H1 (cell line): Measurements from ENCODE around the gene RAB3A. TPM values are rescaled to one million over a fixed set of nuclear protein-coding genes. Genes with fewer than 3 reads are reported as not detected.
A peak's percentile ranks its signal among the peaks of the same experiment; 100 is the strongest.

Experiments used
- CTCF ChIA-PET: fragments of 300-600 bp; sonication (Branson Sonifier 250); formaldehyde crosslinking; loops from one replicate; lab custom pipeline; 2021; ENCODE audit not compliant: partially characterized antibody; lab: Charles Lee
- POLR2A ChIA-PET: fragments of 300-600 bp; sonication (Branson Sonifier 250); formaldehyde crosslinking; loops from one replicate; lab custom pipeline; 2021; ENCODE audit warnings: inconsistent platforms; ENCODE audit not compliant: partially characterized antibody; lab: Charles Lee
- DNase-seq, 2 experiments: peaks; one replicate each; pipeline versions ENCODE4 v3.0.0 to v3.0.0-alpha.2; 2010 to 2022; ENCODE audit warnings: low spot score in 2 of 2, low read depth in 1 of 2, mixed read lengths in 1 of 2
- FAIRE-seq: peaks from 2 replicates; lab custom pipeline; 2011; peaks lifted over from hg19 to GRCh38; lab: Jason Lieb, UNC
- H2AFZ ChIP-seq: 2 replicates; pipeline ENCODE4 v1.8.1; 2012; ENCODE audit warnings: low read length, inconsistent platforms
- H2AK5ac ChIP-seq: 2 replicates; pipeline ENCODE4 v1.6.1; 2013; ENCODE audit warnings: low read depth, low read length
- H2BK120ac ChIP-seq: replicated peaks from 2 replicates; pipeline ENCODE3; 2013; ENCODE audit warnings: low read depth, low read length, inconsistent platforms
- H2BK12ac ChIP-seq: 2 replicates; pipeline ENCODE4 v1.6.1; 2013; ENCODE audit warnings: low read depth, low read length
- H2BK15ac ChIP-seq: 2 replicates; pipeline ENCODE4 v1.6.1; 2013; ENCODE audit warnings: low read length
- H2BK20ac ChIP-seq: 2 replicates; pipeline ENCODE4 v1.6.1; 2013; ENCODE audit warnings: low read length
- H2BK5ac ChIP-seq: 2 replicates; pipeline ENCODE4 v1.6.1; 2013; ENCODE audit warnings: low read depth, low read length
- H3K14ac ChIP-seq: 2 replicates; pipeline ENCODE4 v1.6.1; 2013; ENCODE audit warnings: inconsistent platforms; ENCODE audit not compliant: insufficient read length
- H3K18ac ChIP-seq: 2 replicates; pipeline ENCODE4 v1.6.1; 2013; ENCODE audit warnings: low read length; ENCODE audit errors: extremely low read depth
- H3K23ac ChIP-seq: 2 replicates; pipeline ENCODE4 v1.6.1; 2013; ENCODE audit warnings: inconsistent platforms; ENCODE audit not compliant: insufficient read length
- H3K23me2 ChIP-seq: 2 replicates; pipeline ENCODE4 v1.6.1; 2013; ENCODE audit warnings: low read depth, low read length
- H3K27ac ChIP-seq: 2 replicates; pipeline ENCODE4 v1.6.1; 2011; ENCODE audit warnings: low read depth, low read length, inconsistent platforms
- H3K27me3 ChIP-seq, 4 experiments: replicated peaks in 1 of 4; 1 replicate in 1 of 4; 2 replicates in 3 of 4; pipeline versions ENCODE4 v1.6.1 to v1.8.1; 2011 to 2013; ENCODE audit warnings: low read length in 3 of 4, mild to moderate bottlenecking in 3 of 4, inconsistent platforms in 2 of 4, mixed read lengths in 2 of 4, moderate library complexity in 1 of 4; ENCODE audit not compliant: control insufficient read depth in 3 of 4, insufficient read depth in 3 of 4; ENCODE audit errors: extremely low read depth in 1 of 4
- H3K36me3 ChIP-seq, 4 experiments: 2 replicates each; pipeline versions ENCODE4 v1.6.1 to v1.8.1; 2011 to 2013; ENCODE audit warnings: mild to moderate bottlenecking in 4 of 4, low read length in 3 of 4, moderate library complexity in 2 of 4, control low read depth in 1 of 4, inconsistent platforms in 1 of 4; ENCODE audit not compliant: insufficient read depth in 4 of 4, control insufficient read depth in 2 of 4
- H3K4ac ChIP-seq: replicated peaks from 2 replicates; pipeline ENCODE3; 2013; ENCODE audit warnings: low read length, low read depth, mixed read lengths, inconsistent platforms; ENCODE audit not compliant: insufficient read length
- H3K4me1 ChIP-seq, 4 experiments: replicated peaks in 1 of 4; 1 replicate in 1 of 4; 2 replicates in 3 of 4; pipeline versions ENCODE4 v1.6.1 to v1.8.1; 2011 to 2013; ENCODE audit warnings: low read length in 3 of 4, inconsistent platforms in 2 of 4, mixed read lengths in 1 of 4; ENCODE audit not compliant: insufficient read depth in 4 of 4, control insufficient read depth in 3 of 4
- H3K4me2 ChIP-seq, 2 experiments: 2 replicates each; pipeline versions ENCODE4 v1.6.1 to v1.8.1; 2011 to 2013; ENCODE audit warnings: low read depth in 2 of 2, low read length in 2 of 2, control low read depth in 1 of 2, inconsistent platforms in 1 of 2, mild to moderate bottlenecking in 1 of 2; ENCODE audit not compliant: insufficient read depth in 1 of 2
- H3K4me3 ChIP-seq, 4 experiments: fragments of 200-600, 300-600 bp in 1 of 4; sonication (generic), shearing (Covaris generic), sonication (Bioruptor Twin) in 1 of 4; 2 replicates each; pipeline versions ENCODE4 v1.5.1 to v1.8.1; 2011 to 2016; ENCODE audit warnings: low read length in 4 of 4, low read depth in 3 of 4, control low read depth in 2 of 4, inconsistent platforms in 2 of 4, mild to moderate bottlenecking in 2 of 4, mixed read lengths in 1 of 4, moderate library complexity in 1 of 4; ENCODE audit not compliant: insufficient read depth in 2 of 4; ENCODE audit errors: extremely low read depth in 1 of 4
- H3K56ac ChIP-seq: replicated peaks from 2 replicates; pipeline ENCODE3; 2013; ENCODE audit warnings: low read depth, mild to moderate bottlenecking, mixed read lengths, low read length, inconsistent platforms; ENCODE audit not compliant: insufficient read length
- H3K79me1 ChIP-seq: 2 replicates; pipeline ENCODE4 v1.6.1; 2013; ENCODE audit warnings: low read depth, low read length, control low read depth
- H3K79me2 ChIP-seq, 2 experiments: 2 replicates each; pipeline versions ENCODE4 v1.6.1 to v1.8.1; 2012 to 2013; ENCODE audit warnings: low read length in 2 of 2, mild to moderate bottlenecking in 2 of 2, inconsistent platforms in 1 of 2; ENCODE audit not compliant: insufficient read depth in 2 of 2, control insufficient read depth in 1 of 2
- H3K9ac ChIP-seq, 4 experiments: replicated peaks in 1 of 4; 1 replicate in 1 of 4; 2 replicates in 3 of 4; pipeline versions ENCODE4 v1.6.1 to v1.8.1; 2011 to 2013; ENCODE audit warnings: low read depth in 3 of 4, low read length in 3 of 4, control low read depth in 2 of 4, mild to moderate bottlenecking in 2 of 4, moderate library complexity in 2 of 4, inconsistent platforms in 1 of 4; ENCODE audit errors: extremely low read depth in 1 of 4
- H3K9me3 ChIP-seq, 2 experiments: 2 replicates each; pipeline versions ENCODE4 v1.6.1 to v1.8.1; 2012 to 2013; ENCODE audit warnings: mild to moderate bottlenecking in 2 of 2, moderate library complexity in 2 of 2, control low read depth in 1 of 2, inconsistent platforms in 1 of 2, low read depth in 1 of 2, low read length in 1 of 2, mixed read lengths in 1 of 2; ENCODE audit not compliant: insufficient read depth in 2 of 2
- H4K20me1 ChIP-seq, 2 experiments: replicated peaks in 1 of 2; 2 replicates each; pipeline versions ENCODE3 to v1.8.1; 2011 to 2013; ENCODE audit warnings: inconsistent platforms in 2 of 2, low read length in 2 of 2, mild to moderate bottlenecking in 1 of 2; ENCODE audit not compliant: insufficient read depth in 2 of 2, control insufficient read depth in 1 of 2
- H4K5ac ChIP-seq: 2 replicates; pipeline ENCODE4 v1.6.1; 2013; ENCODE audit warnings: low read length, low read depth, mixed read lengths, inconsistent platforms; ENCODE audit not compliant: insufficient read length
- H4K8ac ChIP-seq: 2 replicates; pipeline ENCODE4 v1.8.0; 2013; ENCODE audit warnings: mild to moderate bottlenecking, moderate library complexity, low read length, inconsistent platforms; ENCODE audit not compliant: insufficient read depth; ENCODE audit errors: extremely low read depth
- H4K91ac ChIP-seq: replicated peaks from 2 replicates; pipeline ENCODE3; 2013; ENCODE audit warnings: low read length, mixed read lengths, inconsistent platforms; ENCODE audit not compliant: insufficient read length
- CREB1 ChIP-seq: IDR thresholded peaks from 2 replicates; pipeline ENCODE4 v1.6.1; 2012; ENCODE audit warnings: inconsistent platforms
- GABPA ChIP-seq: IDR thresholded peaks from 2 replicates; pipeline ENCODE4 v1.6.1; 2011; ENCODE audit warnings: mild to moderate bottlenecking, low read length, moderate library complexity, borderline replicate concordance; ENCODE audit not compliant: insufficient read depth
- JUN ChIP-seq: IDR thresholded peaks from 2 replicates; pipeline ENCODE4 v1.6.1; 2011; ENCODE audit warnings: low read depth, mild to moderate bottlenecking, improper control_type of control experiment, low read length
- JUND ChIP-seq: IDR thresholded peaks from 2 replicates; pipeline ENCODE4 v1.6.1; 2011; ENCODE audit warnings: mild to moderate bottlenecking, improper control_type of control experiment, low read length
- RNF2 ChIP-seq: fragments of 200-900, 300-1000 bp; sonication (generic); IDR thresholded peaks from 2 replicates; pipeline ENCODE4 v1.7.1; 2016; ENCODE audit warnings: borderline replicate concordance, low read depth, mild to moderate bottlenecking, antibody characterized with exemption, low read length; ENCODE audit not compliant: poor library complexity, severe bottlenecking; ENCODE audit errors: missing control alignments
- SAP30 ChIP-seq: fragments of 300-600 bp; sonication (generic); IDR thresholded peaks from 2 replicates; pipeline ENCODE4 v1.7.1; 2012; ENCODE audit warnings: low read length, moderate library complexity, mild to moderate bottlenecking, inconsistent platforms; ENCODE audit not compliant: insufficient read depth, insufficient replicate concordance
- SIX5 ChIP-seq: IDR thresholded peaks from 2 replicates; pipeline ENCODE4 v1.6.1; 2011; ENCODE audit warnings: mild to moderate bottlenecking, low read depth, low read length
- SP1 ChIP-seq: IDR thresholded peaks from 2 replicates; pipeline ENCODE4 v1.6.1; 2011; ENCODE audit warnings: low read depth, low read length
- SP2 ChIP-seq: IDR thresholded peaks from 2 replicates; pipeline ENCODE4 v1.6.1; 2012; ENCODE audit warnings: mild to moderate bottlenecking, low read length, inconsistent platforms
- TBP ChIP-seq: IDR thresholded peaks from 2 replicates; pipeline ENCODE4 v1.6.1; 2011; ENCODE audit warnings: low read depth, low read length, improper control_type of control experiment
- TEAD4 ChIP-seq: IDR thresholded peaks from 2 replicates; pipeline ENCODE4 v1.6.1; 2012; ENCODE audit warnings: low read depth, low read length, inconsistent platforms, mixed read lengths
- WGBS, 2 experiments: shearing (Covaris generic) in 1 of 2; methylation state at CpG; one replicate each; pipeline versions ENCODE4 v1.1.6 to v1.1.7; 2013 to 2015; ENCODE audit warnings: low lambda C conversion rate in 2 of 2, mixed read lengths in 2 of 2, inconsistent platforms in 1 of 2, low coverage in 1 of 2, missing lambda C conversion rate in 1 of 2; ENCODE audit not compliant: insufficient replicate concordance in 2 of 2, insufficient coverage in 1 of 2, insufficient read length in 1 of 2; ENCODE audit errors: extremely low coverage in 1 of 2, missing lambda C conversion rate in 1 of 2; 5-methylcytosine and 5-hydroxymethylcytosine counted together
- polyA plus RNA-seq, 7 experiments: library from polyadenylated mRNA; depleted of rRNA in 3 of 7; stranded (reverse) in 5 of 7; unstranded in 2 of 7; fragments of >200 nt in 5 of 7; fragments of 200-250 nt in 2 of 7; gene quantifications; 1 replicate in 5 of 7; 2 replicates in 1 of 7; 4 replicates in 1 of 7; pipeline versions ENCODE4 v1.2.1 to v1.2.3, GENCODE V29; 2011 to 2013; ENCODE audit warnings: missing spikeins in 2 of 7, mixed read lengths in 2 of 7
- total RNA-seq: library from RNA; stranded (reverse); fragmentation: NEBNext Ultra II Directional; extraction: Animal tissue kit (Norgen Biotek cat#: 25700); gene quantifications from 2 replicates; pipeline ENCODE4 v1.2.1, GENCODE V29; 2021

RAB3A gene
- total and polyA plus RNA-seq, 2 of the 8 experiments (the other 6 are each of a cell fraction or from before 2014, with no cell fraction given) = 13.6 to 14.2 TPM

DNA sequence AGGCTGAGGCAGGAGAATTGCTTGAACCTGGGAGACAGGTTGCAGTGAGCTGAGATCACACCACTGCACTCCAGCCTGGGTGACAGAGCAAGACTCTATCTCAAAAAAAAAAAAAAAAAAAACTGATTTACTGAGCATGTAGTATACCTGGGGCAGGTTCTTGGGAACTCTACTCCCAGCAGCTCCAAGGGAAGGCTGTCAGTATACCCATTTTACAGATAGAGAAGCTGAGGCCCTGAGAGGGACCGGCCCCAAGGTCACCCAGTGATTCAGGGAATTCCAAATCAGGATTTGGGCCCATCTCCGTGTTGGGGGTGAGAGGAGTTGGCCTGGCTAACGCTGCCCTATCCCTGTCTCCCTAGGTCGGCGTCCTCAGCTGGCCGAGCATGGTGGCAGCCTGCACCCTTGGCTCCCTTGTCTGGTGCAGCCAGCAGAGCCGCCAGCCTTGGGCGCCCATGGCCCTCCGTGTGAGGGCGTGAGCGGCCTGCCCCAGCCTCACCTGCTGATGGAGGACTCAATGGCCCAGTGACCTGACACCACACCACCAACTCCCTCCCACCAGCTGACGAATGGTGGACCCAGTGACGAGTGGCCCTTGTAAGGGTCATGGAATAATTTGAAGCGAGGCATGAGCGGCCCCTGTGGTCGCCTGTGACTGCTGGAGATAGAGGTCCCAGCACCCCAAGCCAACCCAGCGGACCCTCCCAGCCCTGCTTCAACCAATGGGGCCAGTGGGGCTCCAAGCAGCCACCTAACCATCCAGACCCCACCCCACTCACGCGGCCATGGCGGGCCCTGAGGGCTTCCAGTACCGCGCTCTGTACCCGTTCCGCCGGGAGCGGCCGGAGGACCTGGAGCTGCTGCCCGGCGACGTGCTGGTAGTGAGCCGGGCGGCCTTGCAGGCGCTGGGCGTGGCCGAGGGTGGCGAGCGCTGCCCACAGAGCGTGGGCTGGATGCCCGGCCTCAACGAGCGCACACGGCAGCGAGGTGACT lies 48.5 kb downstream of the RAB3A start:
- Histone ChIP-seq H2BK12ac (no peak overlapping the region), H3K4me3 (no peak overlapping the region), H3K14ac (no peak overlapping the region), H4K20me1 (peaks cover 7 to 17% of the 10 kb centered on the region in 2 experiments), H2BK120ac (no peak overlapping the region), H2BK20ac (no peak overlapping the region), H2AFZ (no peak overlapping the region), H3K4me2 (no peak overlapping the region; a peak in 1 of 4 replicates), H3K9me3 (no peaks in the 10 kb centered on the region), H3K23ac (no peak overlapping the region), H4K91ac (no peak overlapping the region), H3K23me2 (peaks cover 13% of the 10 kb centered on the region), H2BK15ac (no peak overlapping the region), H4K8ac (no peak overlapping the region), H3K79me1 (peaks cover 4% of the 10 kb centered on the region; the same call in 1 of the 2 replicates), H3K18ac (no peak overlapping the region), H3K27ac (no peak overlapping the region), H3K9ac (0 out of 7 replicates have a peak overlapping the region, but pooled peaks of 1 of the 4 experiments have one; percentile 15), H3K36me3 (peaks cover 0 to 10% (median 4%) of the 10 kb centered on the region in 4 experiments; a peak in 2 of 8 replicates), H4K5ac (no peak overlapping the region), H2AK5ac (no peak overlapping the region), H3K4me1 (peaks cover 0 to 9% (median 4%) of the 10 kb centered on the region in 4 experiments; a peak in 4 of 7 replicates), H3K27me3 (no peaks in the 10 kb centered on the region), H3K79me2 (no peaks in the 10 kb centered on the region; a peak in 1 of 4 replicates), H3K56ac (no peak overlapping the region), H2BK5ac (no peak overlapping the region), H3K4ac (no peak overlapping the region)
- FAIRE-seq = no peak
- POLR2A ChIA-PET = interaction anchor here (0.6 to 1.5 kb wide), 7 partner anchors 11 to 126 kb away, joined by 3 read pairs; partner anchors contain the start of gene JUND
- WGBS, 2 experiments = 98% methylated on average over 41 of the region's 43 CpGs; no CpG with 5 or more reads in 1 of the 2 experiments
- no peak for DNase-seq
- CTCF ChIA-PET = interaction anchor here (0.6 to 1.3 kb wide), 9 partner anchors 13 to 881 kb away, joined by 3 to 5 read pairs (median 3); no protein-coding TSS in a partner anchor
- no peak for TF ChIP-seq TBP
- TF ChIP-seq SAP30 = no peak
- no peak for TF ChIP-seq JUN
- no peak for TF ChIP-seq JUND
- no peak for TF ChIP-seq TEAD4
- no peak for TF ChIP-seq SP2
- TF ChIP-seq SP1 = no peak
- TF ChIP-seq SIX5 = no peak
- no peak for TF ChIP-seq GABPA
- TF ChIP-seq CREB1 = no peak
- TF ChIP-seq RNF2 = no peak
